WTC11 (cell line): ENCODE results near the gene TP63.

Experiments
- TF ChIP-seq, protein P1 (sequence below): fragments of 200-600 bp; IDR thresholded peaks from 2 replicates; pipeline ENCODE4 v1.8.0; 2022; ENCODE audit warnings: antibody characterized with exemption
- TF ChIP-seq, protein P2 (sequence below): sonication (generic); formaldehyde crosslinking; IDR thresholded peaks from 2 replicates; pipeline ENCODE4 v1.8.1; 2023; ENCODE audit warnings: mild to moderate bottlenecking, missing genetic modification reagents, moderate library complexity
- TF ChIP-seq, protein P3 (sequence below): sonication (generic); formaldehyde crosslinking; IDR thresholded peaks from 2 replicates; pipeline ENCODE4 v1.8.0; 2022; ENCODE audit warnings: mild to moderate bottlenecking, missing genetic modification reagents

DNA sequence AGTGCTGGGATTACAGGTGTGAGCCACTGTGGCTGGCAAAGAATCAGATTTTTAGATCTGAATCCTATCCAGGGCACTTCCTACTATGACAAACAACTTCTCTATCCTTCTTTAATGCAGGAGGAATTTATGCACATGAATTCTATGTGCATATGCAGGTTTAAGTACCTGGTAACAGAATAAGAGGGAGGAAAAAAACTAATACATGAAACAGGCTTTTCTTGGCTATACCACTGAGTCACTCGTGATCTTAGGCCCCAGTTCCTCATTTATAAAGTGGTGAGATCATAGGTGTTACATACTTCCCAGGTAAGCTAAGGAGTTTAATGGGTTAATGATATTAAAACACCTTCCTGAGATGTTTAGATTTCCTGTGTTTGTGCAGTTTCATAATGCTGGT, 108.2 kb downstream of the TP63 start:
- TF ChIP-seq, protein P1, sequence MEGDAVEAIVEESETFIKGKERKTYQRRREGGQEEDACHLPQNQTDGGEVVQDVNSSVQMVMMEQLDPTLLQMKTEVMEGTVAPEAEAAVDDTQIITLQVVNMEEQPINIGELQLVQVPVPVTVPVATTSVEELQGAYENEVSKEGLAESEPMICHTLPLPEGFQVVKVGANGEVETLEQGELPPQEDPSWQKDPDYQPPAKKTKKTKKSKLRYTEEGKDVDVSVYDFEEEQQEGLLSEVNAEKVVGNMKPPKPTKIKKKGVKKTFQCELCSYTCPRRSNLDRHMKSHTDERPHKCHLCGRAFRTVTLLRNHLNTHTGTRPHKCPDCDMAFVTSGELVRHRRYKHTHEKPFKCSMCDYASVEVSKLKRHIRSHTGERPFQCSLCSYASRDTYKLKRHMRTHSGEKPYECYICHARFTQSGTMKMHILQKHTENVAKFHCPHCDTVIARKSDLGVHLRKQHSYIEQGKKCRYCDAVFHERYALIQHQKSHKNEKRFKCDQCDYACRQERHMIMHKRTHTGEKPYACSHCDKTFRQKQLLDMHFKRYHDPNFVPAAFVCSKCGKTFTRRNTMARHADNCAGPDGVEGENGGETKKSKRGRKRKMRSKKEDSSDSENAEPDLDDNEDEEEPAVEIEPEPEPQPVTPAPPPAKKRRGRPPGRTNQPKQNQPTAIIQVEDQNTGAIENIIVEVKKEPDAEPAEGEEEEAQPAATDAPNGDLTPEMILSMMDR, result no peak
- TF ChIP-seq, protein P2, sequence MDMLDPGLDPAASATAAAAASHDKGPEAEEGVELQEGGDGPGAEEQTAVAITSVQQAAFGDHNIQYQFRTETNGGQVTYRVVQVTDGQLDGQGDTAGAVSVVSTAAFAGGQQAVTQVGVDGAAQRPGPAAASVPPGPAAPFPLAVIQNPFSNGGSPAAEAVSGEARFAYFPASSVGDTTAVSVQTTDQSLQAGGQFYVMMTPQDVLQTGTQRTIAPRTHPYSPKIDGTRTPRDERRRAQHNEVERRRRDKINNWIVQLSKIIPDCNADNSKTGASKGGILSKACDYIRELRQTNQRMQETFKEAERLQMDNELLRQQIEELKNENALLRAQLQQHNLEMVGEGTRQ (CRISPR knock-in tag), result no peak
- TF ChIP-seq, protein P3, sequence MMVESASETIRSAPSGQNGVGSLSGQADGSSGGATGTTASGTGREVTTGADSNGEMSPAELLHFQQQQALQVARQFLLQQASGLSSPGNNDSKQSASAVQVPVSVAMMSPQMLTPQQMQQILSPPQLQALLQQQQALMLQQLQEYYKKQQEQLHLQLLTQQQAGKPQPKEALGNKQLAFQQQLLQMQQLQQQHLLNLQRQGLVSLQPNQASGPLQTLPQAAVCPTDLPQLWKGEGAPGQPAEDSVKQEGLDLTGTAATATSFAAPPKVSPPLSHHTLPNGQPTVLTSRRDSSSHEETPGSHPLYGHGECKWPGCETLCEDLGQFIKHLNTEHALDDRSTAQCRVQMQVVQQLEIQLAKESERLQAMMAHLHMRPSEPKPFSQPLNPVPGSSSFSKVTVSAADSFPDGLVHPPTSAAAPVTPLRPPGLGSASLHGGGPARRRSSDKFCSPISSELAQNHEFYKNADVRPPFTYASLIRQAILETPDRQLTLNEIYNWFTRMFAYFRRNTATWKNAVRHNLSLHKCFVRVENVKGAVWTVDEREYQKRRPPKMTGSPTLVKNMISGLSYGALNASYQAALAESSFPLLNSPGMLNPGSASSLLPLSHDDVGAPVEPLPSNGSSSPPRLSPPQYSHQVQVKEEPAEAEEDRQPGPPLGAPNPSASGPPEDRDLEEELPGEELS (CRISPR knock-in tag), result no peak
